NT2/D1 (cell line): ENCODE results near the gene FMO4.

Experiments
- SUZ12 ChIP-seq: IDR thresholded peaks from 2 replicates; pipeline ENCODE4 v1.6.1; 2011; ENCODE audit not compliant: insufficient read length, insufficient read depth; ENCODE audit errors: extremely low read depth
- ZNF274 ChIP-seq: IDR thresholded peaks from 2 replicates; pipeline ENCODE4 v1.6.1; 2011; ENCODE audit warnings: mild to moderate bottlenecking, low read depth, low read length

DNA sequence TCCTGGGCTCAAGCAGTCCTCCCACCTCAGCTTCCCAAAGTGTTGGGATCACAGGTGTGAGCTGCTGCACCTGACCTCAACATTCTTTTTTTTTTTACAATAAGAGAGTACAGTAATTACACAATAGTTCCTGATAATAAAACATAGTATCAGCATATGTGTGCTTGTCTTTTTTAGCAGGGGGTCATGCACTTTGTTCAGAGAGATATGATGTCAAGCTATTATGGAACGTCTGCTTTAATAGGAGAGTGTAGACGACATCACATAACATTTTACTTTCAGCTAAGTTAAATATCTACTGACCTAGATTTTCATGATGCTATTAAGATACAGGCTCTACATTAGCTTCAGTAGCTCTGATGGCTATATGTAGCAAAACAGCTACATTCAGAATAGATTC is 70.5 kb downstream of the FMO4 start:
- TF ChIP-seq ZNF274 (no peak), SUZ12 (no peak)
